Measurements from ENCODE around the gene MED29. TPM values are rescaled to one million over a fixed set of nuclear protein-coding genes. Genes with fewer than 3 reads are reported as not detected.

Gene MED29
- total and polyA plus RNA-seq, 2 of the 4 experiments (the other 2 are of a cell fraction) = 17.6 to 28.8 TPM

- 0 out of 2 replicates have a peak, but pooled peaks have one; percentile 3 for TF ChIP-seq FOS (IDR thresholded peaks at IDR 0.05; ENCODE audit: low read depth, low read length)
Observed at GRCh38 chr19:39409208-39410016, 18.2 kb downstream of the MED29 start (continued).

DNA sequence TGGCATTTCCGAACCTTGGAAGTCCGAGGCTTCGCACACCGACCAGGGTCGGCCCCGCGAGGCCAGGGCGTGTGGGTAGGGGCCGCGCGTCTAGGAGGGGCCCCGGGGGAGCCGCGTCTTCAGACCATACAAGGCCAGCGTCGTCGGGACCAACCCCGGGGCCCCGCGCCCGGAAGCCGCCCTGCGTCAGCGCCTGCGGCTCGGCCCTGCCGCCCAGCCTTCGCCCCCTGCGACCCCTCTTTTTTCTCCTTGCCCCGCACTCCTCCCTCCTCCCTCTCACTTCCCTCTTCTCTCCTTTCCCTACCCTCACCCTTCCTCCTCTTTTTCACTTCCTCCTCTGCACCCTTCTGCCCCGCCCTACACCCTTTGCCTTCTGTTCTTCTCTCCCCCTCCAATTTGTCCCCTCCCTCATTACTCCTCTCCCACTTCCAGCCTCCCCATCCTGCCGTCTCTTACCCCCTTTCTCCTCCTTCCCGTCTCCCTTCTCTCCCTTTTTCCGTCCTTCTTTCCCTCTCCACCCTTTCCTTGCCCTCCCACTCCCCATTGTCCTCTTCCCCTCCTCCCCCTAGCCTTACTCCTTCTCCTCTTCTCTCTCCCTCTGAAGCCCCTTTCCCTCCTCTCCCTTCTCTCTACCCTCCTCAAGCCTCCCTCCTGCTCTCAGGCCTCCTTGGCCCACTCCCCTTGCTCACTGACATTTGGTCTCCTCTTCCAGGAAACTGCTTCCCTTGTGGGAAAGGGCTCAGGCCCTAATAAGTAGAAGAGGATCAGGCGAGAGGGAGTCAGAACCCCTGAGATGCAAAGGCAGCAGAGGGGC, 19.0 kb downstream of the MED29 start:
- Histone ChIP-seq H3K4ac (ENCODE audit: low read depth, low read length) (peak overlapping the region; percentile 98), H3K27me3 (ENCODE audit: control insufficient read depth, insufficient read depth, low read length) (no peaks in the 10 kb centered on the region), H2AK9ac (replicated peaks; ENCODE audit: low read depth, low read length, poor library complexity) (peak overlapping the region; percentile 85), H3K4me1 (ENCODE audit: control insufficient read depth, insufficient read depth, low read length) (peaks cover 24% of the 10 kb centered on the region), H2BK15ac (ENCODE audit: low read depth, low read length) (peak overlapping the region; percentile 84; the same call in 1 of the 3 replicates), H3K18ac (ENCODE audit: low read depth, low read length) (peak overlapping the region; percentile 83), H3K4me2 (ENCODE audit: low read depth, low read length) (peak overlapping the region; percentile 81), H4K8ac (ENCODE audit: low read depth in 2 of 2, low read length in 2 of 2) (peak overlapping the region; percentile 94 to 95), H2BK120ac (ENCODE audit: low read depth, low read length) (peak overlapping the region; percentile 84), H3K4me3 (ENCODE audit: insufficient read depth, low read depth, low read length) (peak overlapping the region; percentile 58), H4K20me1 (ENCODE audit: insufficient read depth, low read length) (peaks cover 43% of the 10 kb centered on the region), H4K5ac (ENCODE audit: low read depth, low read length) (peak overlapping the region; percentile 87), H3K56ac (ENCODE audit: extremely low read depth, insufficient read depth, low read length) (peak overlapping the region; percentile 98), H2AFZ (replicated peaks; ENCODE audit: low read length, poor library complexity) (peak overlapping the region; percentile 58), H2AK5ac (ENCODE audit: low read depth, low read length) (peak overlapping the region; percentile 98), H3K14ac (replicated peaks; ENCODE audit: low read depth, low read length) (peak overlapping the region; percentile 99), H3K23ac (ENCODE audit: low read depth, low read length) (peak overlapping the region; percentile 95), H3K27ac (ENCODE audit: insufficient read depth, low read length) (peak overlapping the region; percentile 97), H3K9me1 (ENCODE audit: insufficient read depth, low read length) (peaks cover 3% of the 10 kb centered on the region; the same call in 1 of the 2 replicates), H2BK5ac (ENCODE audit: low read depth, low read length, poor library complexity, severe bottlenecking) (peak overlapping the region; percentile 85), H3K9me3 (ENCODE audit: control insufficient read depth, insufficient read depth, low read length) (no peaks in the 10 kb centered on the region), H4K91ac (ENCODE audit: insufficient read depth, low read depth, low read length) (peak overlapping the region; percentile 98), H2BK20ac (ENCODE audit: low read depth, low read length) (peak overlapping the region; percentile 55; the same call in 1 of the 2 replicates), H3K9ac (ENCODE audit: low read depth, low read length) (peak overlapping the region; percentile 92), H3K79me1 (ENCODE audit: low read depth in 1 of 2, low read length in 2 of 2) (peaks cover 6 to 45% of the 10 kb centered on the region in 2 experiments; a peak in 3 of 4 replicates), H3K36me3 (ENCODE audit: control insufficient read depth, insufficient read depth, low read length) (peaks cover 17% of the 10 kb centered on the region)
- no TSS peak for BruUV-seq (replicated peaks)
- ChIA-PET POLR2A (ENCODE audit: unreplicated experiment) (no interaction called here), CTCF (no interaction called here)
- in situ Hi-C loops (cut with MboI; ENCODE audit: low sequenced_read_pairs) = no loop called here
- peak; percentile 0; the same call in 1 of the 2 replicates for TF ChIP-seq USF2 (IDR thresholded peaks at IDR 0.05; ENCODE audit: low read depth, low read length)
- 0 out of 2 replicates have a peak, but pooled peaks have one; percentile 0 for TF ChIP-seq BHLHE40 (IDR thresholded peaks at IDR 0.05; ENCODE audit: low read depth, low read length)
- TF ChIP-seq MXI1 (IDR thresholded peaks at IDR 0.05; ENCODE audit: borderline replicate concordance, low read depth, low read length) = no peak
- peak; percentile 41 for TF ChIP-seq MAZ (IDR thresholded peaks at IDR 0.05; ENCODE audit: borderline replicate concordance, low read depth, low read length)
- TF ChIP-seq POLR2A (IDR thresholded peaks at IDR 0.05; ENCODE audit: low read depth, low read length) = peak; percentile 71
- intact Hi-C loops (cut with micrococcal nuclease) = no loop called here
- dilution Hi-C loops (cut with HindIII; ENCODE audit: low sequenced_read_pairs, unreplicated experiment) = no loop called here
- ATAC-seq (ENCODE audit: low read depth) (peak; percentile 6), DNase-seq (no peak)
- WGBS, 2 experiments (ENCODE audit: extremely low coverage in 2 of 2, insufficient read length in 1 of 2) = 11% methylated on average over 5 of the region's 35 CpGs; no CpG with 5 or more reads in 1 of the 2 experiments
